CD4-positive, alpha-beta T cell treated with Interleukin-17A for 1 hour (primary cell): ENCODE data around the gene ZNF41.
"Not testable (repeated sequence)": the region's sequence is repeated elsewhere in the genome, so short reads cannot be mapped to it uniquely, and the experiment has no call there.

Source experiments
- DNase-seq: peaks from one replicate; pipeline ENCODE4 v3.0.0-alpha.2; 2020

Gene ZNF41

DNA sequence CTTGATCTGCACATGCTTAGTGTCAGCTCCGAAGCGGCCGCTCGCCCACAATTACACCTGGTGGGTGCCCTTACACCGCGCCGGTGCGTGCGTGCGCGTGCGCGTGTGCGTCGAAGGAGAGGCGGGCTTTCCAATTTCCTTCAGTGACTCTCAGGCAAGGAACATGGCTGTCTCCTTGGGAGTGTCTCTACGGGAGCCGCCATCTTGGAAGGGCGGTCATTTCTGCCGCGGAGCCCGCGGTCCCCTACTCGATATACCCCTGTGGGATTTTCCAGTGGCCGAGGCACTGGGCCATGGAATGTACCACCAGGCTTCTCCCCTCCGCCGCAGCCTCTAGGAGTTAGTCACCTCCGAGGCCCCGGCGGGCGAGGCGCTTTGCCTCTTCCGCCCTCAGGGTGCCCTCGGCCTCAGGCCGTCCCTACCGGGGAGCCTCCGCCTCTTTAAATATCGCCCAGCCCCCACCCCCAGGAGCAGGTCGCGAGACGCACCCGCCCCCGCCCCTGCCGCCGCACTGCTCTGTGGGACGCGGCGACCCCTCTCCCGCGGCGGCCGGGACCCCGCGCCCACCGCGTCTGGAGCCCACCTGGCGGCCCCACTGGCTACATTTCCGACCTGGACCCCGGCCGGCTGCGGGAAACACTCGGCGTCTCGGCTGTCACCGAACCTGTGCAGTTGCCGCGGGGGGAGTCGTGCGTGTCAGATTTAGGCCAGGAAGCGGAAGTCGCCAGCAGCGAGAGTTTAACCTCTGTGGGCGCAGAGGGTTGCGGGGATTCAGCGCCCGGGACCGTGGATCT is at the start of gene ZNF41:
ZNF41 (minus strand) TSS at position 711 of the 794 bp plus-strand sequence. CDS start 15,741 bp downstream, outside the sequence.
- peak; percentile 89 for DNase-seq

DNA sequence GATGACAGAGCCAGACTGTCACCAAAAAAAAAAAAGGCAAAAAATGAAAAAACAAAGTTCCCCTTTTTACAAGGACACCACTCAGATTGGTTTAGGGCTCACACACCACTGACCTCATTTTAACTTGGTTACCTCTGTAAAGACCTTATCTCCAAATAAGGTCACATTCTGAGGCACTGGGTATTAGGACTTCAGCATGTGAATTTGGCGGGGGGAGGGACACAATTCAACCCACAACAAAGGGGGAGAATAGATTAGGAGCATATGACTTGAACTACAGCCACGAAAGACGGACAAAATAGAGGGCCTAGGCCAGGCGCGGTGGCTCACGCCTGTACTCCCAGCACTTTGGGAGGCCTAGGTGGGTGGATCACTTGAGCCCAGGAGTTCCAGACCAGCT is 47.0 kb upstream of the ZNF41 start:
- no peak for DNase-seq

DNA sequence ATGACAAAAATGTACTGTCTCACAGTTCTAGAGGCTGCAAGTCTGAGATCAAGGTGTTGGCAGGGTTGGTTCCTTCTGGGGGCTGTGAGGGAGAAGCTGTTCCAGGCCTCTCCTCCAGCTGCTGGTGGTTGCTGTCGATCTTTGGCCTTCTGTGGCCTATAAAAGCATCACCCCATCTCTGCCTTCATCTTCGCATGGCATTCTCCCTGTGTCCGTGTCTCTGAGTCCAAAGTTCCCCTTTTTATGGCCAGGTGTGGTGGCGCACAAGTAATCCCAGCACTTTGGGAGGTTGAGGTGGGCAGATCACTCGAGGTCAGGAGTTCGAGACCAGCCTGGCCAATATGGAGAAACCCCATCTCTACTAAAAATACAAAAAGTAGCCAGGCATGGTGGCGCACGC is 46.5 kb upstream of the ZNF41 start:
- DNase-seq = no peak

DNA sequence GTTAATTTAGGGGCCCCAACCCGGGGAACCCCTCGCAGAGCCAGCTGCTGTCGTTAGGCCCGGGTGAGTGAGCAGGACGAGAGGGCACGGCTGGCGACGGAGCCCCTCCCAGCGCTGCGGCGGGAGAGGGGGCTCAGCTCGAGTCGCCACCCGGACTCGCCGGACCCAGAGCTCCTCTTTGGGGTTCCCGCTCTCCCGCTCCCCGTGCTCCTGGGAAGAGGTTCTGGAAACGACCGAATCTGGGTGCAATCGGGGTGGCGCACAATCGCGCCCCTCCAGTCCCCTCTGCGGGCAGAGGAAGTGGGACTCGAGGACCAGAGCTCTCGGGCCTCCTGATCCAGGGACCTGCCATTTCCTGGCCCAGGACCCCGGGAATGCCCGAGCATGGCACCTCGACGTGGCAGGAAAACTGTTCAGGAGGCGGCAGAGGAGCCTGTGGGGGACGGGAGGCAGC is 40.7 kb upstream of the ZNF41 start:
- DNase-seq = no peak

DNA sequence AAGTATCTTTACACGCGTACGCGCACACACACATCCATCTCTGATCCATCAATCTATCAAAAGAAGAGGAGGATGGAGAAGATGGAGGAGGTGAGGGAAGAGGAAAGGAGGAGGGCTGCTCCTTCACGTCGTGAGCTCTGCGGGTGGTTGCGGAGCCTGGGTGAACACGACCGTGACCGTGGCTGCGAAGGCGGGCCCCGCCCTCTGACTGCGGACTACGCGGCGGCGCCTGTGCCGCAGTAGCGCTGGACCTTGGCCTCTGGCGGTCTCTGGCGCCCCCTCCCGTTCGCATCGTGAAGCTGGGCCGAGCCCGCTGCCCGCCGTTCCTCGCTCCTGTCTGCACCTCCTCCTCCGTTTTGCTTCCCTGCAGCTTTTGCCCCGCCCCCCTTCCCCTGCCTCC is 40.3 kb upstream of the ZNF41 start:
- peak; percentile 83 for DNase-seq

DNA sequence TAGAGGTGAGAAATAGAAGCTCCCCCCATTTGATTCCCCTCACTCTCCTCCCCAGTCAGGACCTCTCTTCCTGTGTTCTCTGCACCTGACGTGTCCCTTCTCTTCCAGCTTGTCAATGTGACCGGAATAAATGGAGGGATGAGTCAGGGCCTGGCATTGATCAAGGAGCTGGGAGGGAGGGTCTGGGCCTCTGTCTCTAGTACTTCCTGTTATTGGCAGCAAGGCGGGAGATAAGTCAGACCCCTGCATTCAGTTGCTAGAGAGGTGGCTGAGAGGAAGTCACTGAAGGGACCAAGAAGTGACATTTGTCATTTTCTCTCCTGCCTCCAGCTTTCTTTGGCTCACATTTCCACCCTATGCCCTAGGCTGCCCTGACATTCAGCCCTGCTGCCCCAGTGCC is 35.1 kb upstream of the ZNF41 start:
- no peak for DNase-seq

DNA sequence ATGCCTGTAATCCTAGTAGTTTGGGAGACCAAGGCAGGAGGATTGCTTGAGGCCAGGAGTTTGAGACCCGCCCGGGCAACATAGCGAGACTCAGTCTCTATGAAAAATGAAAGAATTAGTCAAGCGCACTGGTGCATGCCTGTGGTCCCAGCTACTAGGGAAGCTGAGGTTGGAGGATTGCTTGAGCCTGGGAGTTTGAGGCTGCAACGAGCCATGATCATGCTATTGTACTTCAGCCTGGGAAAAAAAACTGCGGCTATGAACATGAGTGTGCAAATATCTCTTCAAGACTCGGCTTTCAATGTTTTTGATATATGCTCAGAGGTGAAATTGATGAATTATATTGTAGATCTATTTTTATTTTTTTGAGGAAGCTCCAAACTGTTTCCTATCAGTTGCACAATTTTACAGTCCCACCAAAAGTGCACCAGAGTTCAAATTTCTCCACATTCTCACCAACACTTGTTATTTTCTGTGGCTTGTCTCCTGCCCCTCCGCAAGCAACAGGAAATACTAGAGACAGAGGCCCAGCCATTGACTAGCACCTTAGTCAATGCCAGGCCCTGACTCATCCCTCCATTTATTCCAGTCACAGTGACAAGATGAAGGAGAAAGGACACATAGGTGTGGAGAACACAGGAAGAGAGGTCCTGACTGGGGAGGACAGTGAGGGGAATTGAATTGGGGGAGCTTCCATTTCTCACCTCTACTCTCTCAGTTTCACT is 33.1 kb upstream of the ZNF41 start:
- DNase-seq = no peak

DNA sequence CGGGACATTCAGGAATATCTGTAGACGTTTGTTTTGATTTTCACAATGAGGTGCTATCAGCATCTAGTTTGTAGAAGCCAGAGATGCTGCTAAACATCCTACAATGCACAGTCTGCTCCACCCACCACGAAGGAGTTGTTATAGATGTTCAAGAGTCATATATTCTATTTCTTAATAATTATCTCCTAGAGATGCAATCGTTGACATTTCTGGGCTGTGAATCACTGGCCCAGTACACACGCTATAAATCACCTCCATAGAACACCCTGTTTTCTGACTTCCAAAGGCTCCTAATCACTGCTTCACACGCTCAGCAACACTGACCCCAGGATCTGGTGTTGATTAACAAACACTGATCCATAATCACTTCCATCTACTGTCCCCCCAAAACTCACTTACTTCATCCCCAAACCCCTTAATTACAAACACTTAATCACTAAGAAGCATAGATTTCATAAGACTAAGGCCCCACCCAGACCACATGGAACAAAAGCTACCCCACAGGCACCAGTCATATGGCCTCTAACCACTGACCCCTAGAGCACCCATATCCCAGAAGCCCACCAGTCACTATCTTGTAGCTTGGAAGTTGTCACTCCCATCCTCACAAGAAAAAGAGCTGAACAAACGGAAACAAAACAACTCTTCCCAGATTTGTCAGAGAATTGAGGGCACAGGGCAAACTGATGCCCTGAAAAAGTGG is 31.7 kb upstream of the ZNF41 start:
- no peak for DNase-seq

DNA sequence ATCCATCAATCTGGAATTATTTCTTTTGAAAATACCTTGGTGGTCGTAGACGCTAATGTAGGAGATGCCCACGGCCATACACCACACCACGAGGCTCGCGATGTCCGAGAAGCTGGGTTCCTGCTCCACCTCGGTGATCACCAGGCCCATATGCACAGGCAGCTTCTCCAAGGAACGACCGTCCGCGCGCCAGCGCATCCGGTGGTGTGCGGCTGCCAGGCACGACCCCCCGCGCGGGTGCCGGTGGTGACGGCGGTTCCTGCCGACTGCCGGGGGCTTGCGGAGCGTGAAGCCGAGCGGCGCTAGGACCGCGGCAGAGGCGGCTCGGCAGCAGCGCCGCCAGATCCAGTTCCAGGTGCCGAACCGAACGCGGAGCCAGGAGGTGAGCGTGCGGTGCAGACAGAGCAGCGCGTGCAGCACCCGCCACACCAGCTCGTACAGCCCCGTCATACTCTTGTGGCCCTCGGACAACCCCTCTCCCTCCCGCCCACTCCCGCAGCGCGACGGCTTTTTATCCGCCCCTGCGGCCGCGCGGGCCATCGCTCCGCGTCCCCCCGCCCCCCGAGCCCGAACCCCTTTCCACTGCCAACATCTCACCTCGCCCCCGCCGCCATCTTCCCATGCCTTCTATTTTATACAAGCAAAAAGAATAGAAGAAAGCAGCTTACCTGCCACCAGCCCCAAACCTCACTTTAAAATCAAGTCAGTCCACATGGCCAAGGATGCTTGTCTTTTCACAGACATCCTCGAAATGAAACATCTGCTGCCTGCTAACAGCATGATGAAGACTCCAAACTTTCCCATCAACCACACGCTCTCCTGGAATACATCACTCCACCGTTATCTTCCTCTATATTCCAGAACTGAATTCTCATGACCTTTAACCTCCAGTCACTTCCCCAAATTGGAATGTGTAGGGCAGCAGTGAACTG is 30.3 kb upstream of the ZNF41 start:
- DNase-seq = peak; percentile 7

DNA sequence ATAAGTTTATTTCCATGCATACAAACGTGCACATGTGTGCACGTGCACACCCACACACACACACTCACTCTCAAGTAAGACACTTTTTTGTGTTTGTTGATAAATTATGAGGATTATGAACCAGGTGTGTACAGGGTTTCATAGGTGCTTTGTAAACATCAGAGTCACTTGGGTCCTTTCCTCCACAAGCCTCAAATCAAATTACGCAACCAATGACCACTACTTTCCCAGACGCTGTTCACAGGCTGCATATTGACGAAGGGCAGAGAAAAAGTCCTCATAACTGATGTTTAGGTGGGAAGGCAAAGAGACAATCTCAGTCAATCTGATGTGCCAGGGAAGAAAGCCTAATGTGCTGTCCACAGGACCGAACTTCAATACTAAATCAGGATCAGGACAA is 29.4 kb upstream of the ZNF41 start:
- DNase-seq = not testable (repeated sequence)

DNA sequence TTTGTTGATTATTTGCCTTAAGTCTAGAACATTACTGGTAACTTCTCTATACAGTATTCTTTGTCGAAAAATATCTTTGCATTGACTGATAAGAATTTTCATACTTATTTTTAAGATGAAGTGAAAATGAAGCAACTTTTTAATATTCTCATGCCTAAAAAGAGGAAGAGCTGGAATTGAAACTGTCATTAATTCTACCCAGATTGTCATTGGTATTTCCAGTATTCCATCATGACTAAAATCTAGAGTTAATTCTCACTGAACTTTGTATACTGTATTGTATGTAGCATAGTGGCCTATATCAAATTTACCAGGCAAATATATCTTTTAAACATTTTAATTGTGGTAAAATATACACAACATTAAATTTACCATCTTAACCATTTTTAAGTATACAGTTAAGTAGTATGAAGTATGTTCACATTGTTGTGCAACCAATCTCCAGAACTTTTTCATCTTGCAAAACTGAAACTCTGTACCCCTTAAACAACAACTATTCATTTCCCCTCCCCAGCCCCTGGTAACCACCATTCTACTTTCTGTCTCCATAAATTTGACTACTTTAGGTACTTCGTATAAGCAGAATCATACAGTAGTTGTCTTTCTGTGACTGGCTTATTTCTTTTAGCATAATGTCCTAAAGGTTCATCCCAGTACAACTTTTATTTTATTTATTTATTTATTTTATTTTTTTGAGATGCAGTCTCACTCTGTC is 24.3 kb upstream of the ZNF41 start:
- no peak for DNase-seq

DNA sequence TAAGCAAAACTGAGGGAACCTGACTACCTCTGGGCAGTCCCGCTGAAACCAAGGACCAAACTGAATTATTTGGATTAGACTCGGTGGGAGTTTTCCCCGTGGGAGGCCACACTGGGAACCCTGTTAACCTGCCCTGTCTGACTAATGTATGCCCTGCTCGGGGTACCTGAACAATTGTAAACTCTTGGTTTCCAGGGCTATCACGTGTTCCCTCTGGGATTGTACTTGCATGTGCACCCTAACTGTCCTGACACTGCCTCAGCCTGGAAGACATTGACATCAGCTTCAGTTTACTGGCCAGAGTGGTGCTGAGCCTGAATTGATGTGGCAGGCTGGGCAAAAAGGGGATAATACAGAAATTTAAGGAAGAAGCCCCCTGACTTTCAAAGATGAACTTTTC is 20.1 kb upstream of the ZNF41 start:
- DNase-seq = no peak

DNA sequence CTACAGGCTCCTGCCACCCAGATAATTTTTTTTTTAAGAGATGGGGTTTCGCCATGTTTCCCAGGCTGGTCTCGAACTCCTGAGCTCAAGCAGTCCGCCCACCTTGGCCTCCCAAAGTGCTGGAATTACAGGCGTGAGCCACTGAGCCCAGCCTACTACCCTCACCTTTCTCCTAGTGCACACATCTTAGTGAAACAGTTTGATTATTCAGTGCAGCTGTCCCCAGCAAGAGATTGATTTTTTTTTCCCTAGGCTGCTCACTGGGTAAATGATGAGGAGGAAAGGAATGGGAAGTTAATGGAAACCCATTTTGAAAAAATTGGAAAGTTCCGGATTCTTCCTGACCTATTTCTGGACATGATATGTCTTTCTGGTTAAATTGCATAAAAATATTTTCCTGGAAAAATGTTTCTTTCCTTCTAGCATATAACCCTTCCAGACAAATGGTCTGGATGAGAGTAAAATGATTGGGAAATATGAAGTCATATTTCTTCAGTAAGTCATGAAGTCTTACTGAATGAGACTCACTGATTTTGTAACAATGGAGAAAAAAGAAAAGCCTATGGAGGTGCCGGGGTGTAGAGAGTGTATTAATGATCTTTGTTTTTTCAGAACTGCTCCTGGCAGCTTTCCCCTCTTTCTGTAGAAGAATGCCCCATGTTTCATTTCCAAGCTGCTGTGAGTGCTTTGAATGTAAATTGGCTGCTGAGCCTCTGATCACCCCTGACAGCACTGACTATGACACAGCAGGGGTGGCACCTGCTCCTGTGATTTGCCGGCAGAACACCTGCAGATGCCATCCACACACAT is 19.5 kb upstream of the ZNF41 start:
- no peak for DNase-seq

DNA sequence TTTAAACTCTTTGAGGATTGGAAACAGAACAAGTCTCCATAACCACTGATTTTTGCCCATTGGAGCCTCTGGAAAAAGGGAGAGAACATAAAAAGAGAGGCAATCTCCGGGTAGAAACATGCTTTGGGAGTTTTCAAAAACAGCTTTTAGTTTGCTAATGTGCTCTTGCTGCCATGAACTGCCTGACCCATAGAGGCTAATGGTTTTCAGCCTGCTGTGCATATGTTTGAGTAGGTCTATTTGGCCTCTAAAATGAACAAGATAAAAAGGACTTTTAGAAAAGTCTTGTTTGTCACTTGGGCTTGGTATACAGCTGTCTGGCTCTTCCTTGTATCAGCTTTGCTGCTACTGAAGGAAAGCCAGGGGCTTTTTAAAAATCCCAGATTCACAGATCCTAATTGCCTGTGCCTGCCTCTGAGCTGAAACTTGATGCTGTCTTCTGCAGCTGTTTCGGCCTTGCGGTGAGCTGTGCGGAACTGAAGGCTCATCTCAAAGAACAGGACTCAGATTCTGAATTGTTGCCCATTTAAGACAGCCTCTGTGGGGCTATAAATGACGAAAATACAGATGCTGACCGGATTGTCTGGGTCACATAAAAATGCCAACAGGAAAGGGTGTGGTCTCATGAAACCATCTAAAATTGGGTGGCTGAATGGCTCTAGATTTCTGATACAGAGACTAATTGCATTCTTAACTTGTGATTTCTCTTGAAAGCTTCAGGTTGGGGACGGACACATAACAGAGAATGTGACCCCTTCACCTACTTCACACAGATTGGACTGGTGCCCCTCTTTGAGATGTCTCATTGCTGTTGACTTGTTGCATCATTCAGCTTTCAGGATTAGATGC is 18.4 kb upstream of the ZNF41 start:
- DNase-seq = no peak

DNA sequence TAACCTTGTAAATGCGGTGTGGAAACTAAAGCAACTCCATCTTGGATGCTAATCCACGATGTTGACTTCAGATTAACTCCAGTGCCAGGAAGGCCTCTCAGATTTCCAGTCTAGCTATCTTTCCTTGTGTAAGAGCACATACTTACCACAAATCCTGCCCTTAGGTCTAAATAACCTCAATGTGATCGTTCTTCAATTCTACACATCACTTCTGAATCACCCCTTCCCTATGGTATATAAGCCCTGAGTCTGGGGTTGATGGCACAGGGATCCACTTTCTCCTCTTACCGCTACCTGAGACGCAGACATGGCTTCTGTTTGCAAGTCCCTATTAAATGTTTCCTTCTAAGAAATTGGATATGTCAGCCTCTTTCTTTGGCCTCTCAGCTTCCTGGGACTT is 17.5 kb upstream of the ZNF41 start:
- DNase-seq = no peak

DNA sequence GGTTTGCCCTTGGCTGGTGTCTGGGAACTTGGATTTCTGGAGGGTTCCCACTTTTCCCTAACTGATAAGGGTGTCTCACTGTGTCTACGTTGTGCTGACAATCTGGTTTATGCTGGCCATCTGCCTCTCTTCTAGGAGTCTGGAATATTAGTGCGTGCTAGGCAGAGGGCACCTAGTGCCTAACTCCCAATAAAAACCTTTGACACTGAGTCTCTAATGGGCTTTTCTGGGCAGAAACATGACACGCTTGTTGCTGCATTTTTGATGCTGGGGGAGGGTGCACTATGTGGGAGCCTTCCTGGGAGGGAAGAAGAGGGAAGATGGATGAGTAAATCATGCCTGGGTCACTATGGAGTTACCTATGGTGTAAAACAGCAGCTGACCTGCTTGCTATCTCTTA is 16.3 kb upstream of the ZNF41 start:
- DNase-seq = no peak

DNA sequence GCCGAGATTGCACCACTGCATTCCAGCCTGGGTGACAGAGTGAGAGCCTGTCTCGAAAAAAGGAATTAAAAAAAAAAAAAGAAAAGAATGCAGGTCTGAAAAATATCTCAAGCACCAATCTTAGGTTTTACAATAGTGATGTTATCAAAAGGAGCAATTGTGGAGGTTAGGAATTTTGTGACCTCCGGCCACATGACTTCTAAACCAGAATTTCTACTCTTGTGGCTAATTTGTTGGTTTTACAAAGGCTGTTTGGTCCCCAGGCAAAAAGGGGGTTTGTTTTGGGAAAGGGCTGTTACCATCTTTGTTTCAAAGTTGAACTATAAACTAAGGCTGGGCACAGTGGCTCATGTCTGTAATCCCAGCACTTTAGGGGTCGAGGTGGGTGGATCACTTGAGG is 15.4 kb upstream of the ZNF41 start:
- DNase-seq = no peak

DNA sequence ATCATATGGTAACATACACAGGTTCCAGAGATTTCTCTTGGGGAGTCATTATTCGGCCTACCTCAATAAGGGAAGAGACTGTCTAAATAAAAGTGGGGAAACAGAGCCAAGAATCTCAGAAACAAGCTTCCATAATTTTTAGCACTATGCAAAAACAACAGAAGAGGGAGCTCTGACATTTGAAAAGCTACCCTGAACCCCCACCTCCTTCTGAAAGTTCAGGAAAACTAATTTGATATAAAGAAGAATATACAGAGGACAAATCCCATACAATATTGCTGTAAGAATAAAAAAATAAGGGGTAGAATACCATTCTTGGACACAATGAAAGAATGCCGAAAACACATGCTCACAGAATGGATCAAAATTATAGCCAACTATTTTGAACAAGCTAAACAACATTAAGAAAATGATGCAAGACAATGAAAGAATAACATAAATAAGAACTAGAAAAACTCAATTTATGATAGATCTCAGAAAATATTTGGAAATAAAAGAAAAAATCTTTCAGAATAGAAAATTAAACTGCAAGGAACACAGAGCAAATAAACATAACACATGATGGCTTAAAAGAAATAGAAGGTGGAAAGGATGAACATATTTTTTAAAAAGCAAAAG is 14.4 kb upstream of the ZNF41 start:
- no peak for DNase-seq

DNA sequence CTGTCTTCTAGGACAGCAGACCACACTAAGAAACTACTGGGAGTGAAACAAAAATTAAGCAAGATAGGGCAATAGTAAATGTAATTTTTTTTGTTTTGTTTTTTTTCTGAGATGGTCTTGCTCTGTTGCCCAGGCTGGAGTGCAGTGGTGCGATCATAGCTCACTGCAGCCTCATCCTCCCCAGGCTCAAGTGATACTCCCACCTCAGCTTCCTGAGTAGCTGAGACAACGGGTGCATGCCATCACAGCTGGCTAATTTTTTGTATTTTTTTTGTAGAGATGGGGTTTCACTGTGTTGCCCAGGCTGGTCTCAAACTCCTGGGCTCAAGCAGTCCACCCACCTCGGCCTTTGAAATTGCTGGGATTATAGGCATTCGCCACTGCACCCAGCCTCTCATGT is 9.1 kb upstream of the ZNF41 start:
- not testable (repeated sequence) for DNase-seq
